GM21360 (cell line): ENCODE results near the gene HBZ.
"Not testable (repeated sequence)": the region's sequence is repeated elsewhere in the genome, so short reads cannot be mapped to it uniquely, and the experiment has no call there.

Source experiments
- ATAC-seq: cut with Tn5 transposase; IDR thresholded peaks from one replicate; pipeline ENCODE4 v1.9.1; 2021; ENCODE audit warnings: mild to moderate bottlenecking, moderate library complexity; ENCODE audit not compliant: unreplicated experiment

The HBZ gene

GRCh38 chr16:152141-153128, at the start of gene HBZ:
Gene HBZ, plus strand, starts transcription at chr16:152644. Its CDS starts 266 bp downstream, at chr16:152910.
- ATAC-seq: no peak

- no peak for ATAC-seq
Observed at GRCh38 chr16:104355-104754, 48.1 kb upstream of the HBZ start.

- ATAC-seq: no peak
Observed at GRCh38 chr16:104928-105327, 47.5 kb upstream of the HBZ start.

- no peak for ATAC-seq
Observed at GRCh38 chr16:105521-105920, 46.9 kb upstream of the HBZ start.

- ATAC-seq: no peak
Observed at GRCh38 chr16:106623-107324, 45.7 kb upstream of the HBZ start.

GRCh38 chr16:112153-112840, 40.1 kb upstream of the HBZ start:
- ATAC-seq: no peak

GRCh38 chr16:114327-114726, 38.1 kb upstream of the HBZ start:
- no peak for ATAC-seq

- ATAC-seq: no peak
Observed at GRCh38 chr16:116015-116414, 36.4 kb upstream of the HBZ start.

GRCh38 chr16:117379-118365, 34.8 kb upstream of the HBZ start:
- no peak for ATAC-seq

GRCh38 chr16:118857-119256, 33.6 kb upstream of the HBZ start:
- ATAC-seq: no peak

GRCh38 chr16:119295-119694, 33.1 kb upstream of the HBZ start:
- ATAC-seq: no peak

GRCh38 chr16:119835-120491, 32.5 kb upstream of the HBZ start:
- ATAC-seq: no peak

GRCh38 chr16:120756-121155, 31.7 kb upstream of the HBZ start:
- no peak for ATAC-seq

GRCh38 chr16:122361-122760, 30.1 kb upstream of the HBZ start:
- no peak for ATAC-seq

- not testable (repeated sequence) for ATAC-seq
Observed at GRCh38 chr16:123558-124350, 28.7 kb upstream of the HBZ start.

GRCh38 chr16:125011-125410, 27.4 kb upstream of the HBZ start:
- ATAC-seq: no peak

GRCh38 chr16:129075-129474, 23.4 kb upstream of the HBZ start:
- ATAC-seq: no peak

GRCh38 chr16:130533-131173, 21.8 kb upstream of the HBZ start:
- ATAC-seq: no peak
